HUES48 (cell line): ENCODE measurements around the gene C7.

Source experiments
- H3K27ac ChIP-seq: one replicate; pipeline ENCODE4 v1.7.0; 2013; ENCODE audit warnings: low read depth, low read length, inconsistent platforms
- H3K27me3 ChIP-seq: 2 replicates; pipeline ENCODE4 v1.6.1; 2013; ENCODE audit warnings: mild to moderate bottlenecking, low read length; ENCODE audit not compliant: control insufficient read depth, insufficient read depth
- H3K36me3 ChIP-seq: 2 replicates; pipeline ENCODE4 v1.6.1; 2013; ENCODE audit warnings: low read length; ENCODE audit not compliant: control insufficient read depth, insufficient read depth
- H3K4me1 ChIP-seq: 2 replicates; pipeline ENCODE4 v1.6.1; 2013; ENCODE audit warnings: mild to moderate bottlenecking, low read length; ENCODE audit not compliant: control insufficient read depth, insufficient read depth
- H3K4me3 ChIP-seq: 2 replicates; pipeline ENCODE4 v1.5.1; 2013; ENCODE audit warnings: mild to moderate bottlenecking, low read depth, low read length
- H3K9ac ChIP-seq: 2 replicates; pipeline ENCODE4 v1.6.1; 2013; ENCODE audit warnings: mild to moderate bottlenecking, low read depth, low read length, moderate library complexity
- H3K9me3 ChIP-seq: 2 replicates; pipeline ENCODE4 v1.6.1; 2013; ENCODE audit warnings: low read length; ENCODE audit not compliant: control insufficient read depth, insufficient read depth

Gene C7

GRCh38 chr5:40928886-40929448, 19.7 kb downstream of the C7 start:
- Histone ChIP-seq H3K4me3 (no peak overlapping the region), H3K27ac (no peak overlapping the region), H3K36me3 (no peaks in the 10 kb centered on the region), H3K9ac (no peak overlapping the region), H3K9me3 (peaks cover 26% of the 10 kb centered on the region), H3K27me3 (no peaks in the 10 kb centered on the region), H3K4me1 (peaks cover 25% of the 10 kb centered on the region)

GRCh38 chr5:40932766-40933165, 23.5 kb downstream of the C7 start:
- no peaks in the 10 kb centered on the region for H3K9me3 ChIP-seq

GRCh38 chr5:40937075-40937474, 27.8 kb downstream of the C7 start:
- H3K36me3 ChIP-seq, result no peaks in the 10 kb centered on the region
- no peaks in the 10 kb centered on the region for H3K9me3 ChIP-seq
- H3K4me3 ChIP-seq, result no peak overlapping the region
- H3K9ac ChIP-seq, result no peak overlapping the region
- no peak overlapping the region for H3K27ac ChIP-seq
- H3K4me1 ChIP-seq, result peaks cover 26% of the 10 kb centered on the region
- H3K27me3 ChIP-seq, result no peaks in the 10 kb centered on the region

More at GRCh38 chr5:40932766-40933165, 23.5 kb downstream of the C7 start:
- peaks cover 35% of the 10 kb centered on the region for H3K4me1 ChIP-seq
- H3K27me3 ChIP-seq, result no peaks in the 10 kb centered on the region
- H3K27ac ChIP-seq, result no peak overlapping the region
- 0 out of 2 replicates have a peak overlapping the region, but pooled peaks have one; percentile 0 for H3K4me3 ChIP-seq
- no peaks in the 10 kb centered on the region for H3K36me3 ChIP-seq
- no peak overlapping the region for H3K9ac ChIP-seq

GRCh38 chr5:40939753-40940152, 30.5 kb downstream of the C7 start:
- H3K4me3 ChIP-seq, result no peak overlapping the region
- H3K27me3 ChIP-seq, result no peaks in the 10 kb centered on the region
- no peaks in the 10 kb centered on the region for H3K36me3 ChIP-seq

GRCh38 chr5:40945111-40945510, 35.8 kb downstream of the C7 start:
- Histone ChIP-seq H3K27ac (no peak overlapping the region), H3K27me3 (no peaks in the 10 kb centered on the region), H3K9me3 (no peaks in the 10 kb centered on the region), H3K4me1 (no peaks in the 10 kb centered on the region), H3K4me3 (no peak overlapping the region), H3K36me3 (no peaks in the 10 kb centered on the region), H3K9ac (no peak overlapping the region)

More at GRCh38 chr5:40939753-40940152, 30.5 kb downstream of the C7 start:
- Histone ChIP-seq H3K9me3 (no peaks in the 10 kb centered on the region), H3K9ac (no peak overlapping the region), H3K4me1 (0 out of 2 replicates have a peak, but pooled peaks cover 2% of the 10 kb centered on the region), H3K27ac (no peak overlapping the region)

- peaks cover 10% of the 10 kb centered on the region for H3K9me3 ChIP-seq
- no peak overlapping the region for H3K9ac ChIP-seq
- no peak overlapping the region for H3K27ac ChIP-seq
- H3K27me3 ChIP-seq, result no peaks in the 10 kb centered on the region
- H3K36me3 ChIP-seq, result no peaks in the 10 kb centered on the region
- no peaks in the 10 kb centered on the region for H3K4me1 ChIP-seq
- no peak overlapping the region for H3K4me3 ChIP-seq
Observed at GRCh38 chr5:40955313-40955712, 46.0 kb downstream of the C7 start.

GRCh38 chr5:40957048-40957447, 47.8 kb downstream of the C7 start:
- Histone ChIP-seq H3K9ac (no peak overlapping the region), H3K9me3 (peaks cover 10% of the 10 kb centered on the region), H3K27me3 (no peaks in the 10 kb centered on the region), H3K4me1 (no peaks in the 10 kb centered on the region), H3K4me3 (no peak overlapping the region), H3K27ac (no peak overlapping the region), H3K36me3 (no peaks in the 10 kb centered on the region)

- Histone ChIP-seq H3K9ac (no peak overlapping the region), H3K9me3 (peaks cover 10% of the 10 kb centered on the region), H3K4me3 (no peak overlapping the region), H3K4me1 (no peaks in the 10 kb centered on the region), H3K27me3 (no peaks in the 10 kb centered on the region), H3K27ac (no peak overlapping the region), H3K36me3 (no peaks in the 10 kb centered on the region)
Observed at GRCh38 chr5:40958811-40959210, 49.5 kb downstream of the C7 start.

- Histone ChIP-seq H3K27me3 (no peaks in the 10 kb centered on the region), H3K27ac (no peak overlapping the region), H3K4me1 (no peaks in the 10 kb centered on the region), H3K4me3 (no peak overlapping the region), H3K9ac (no peak overlapping the region), H3K36me3 (no peaks in the 10 kb centered on the region), H3K9me3 (peaks cover 10% of the 10 kb centered on the region)
Observed at GRCh38 chr5:40960037-40960436, 50.7 kb downstream of the C7 start.

GRCh38 chr5:40962207-40962955, 53.1 kb downstream of the C7 start:
- Histone ChIP-seq H3K9me3 (peaks cover 10% of the 10 kb centered on the region), H3K9ac (no peak overlapping the region), H3K36me3 (no peaks in the 10 kb centered on the region), H3K4me3 (no peak overlapping the region), H3K4me1 (no peaks in the 10 kb centered on the region), H3K27ac (no peak overlapping the region), H3K27me3 (no peaks in the 10 kb centered on the region)

- Histone ChIP-seq H3K4me3 (no peak overlapping the region), H3K9ac (no peak overlapping the region), H3K9me3 (no peaks in the 10 kb centered on the region), H3K27me3 (no peaks in the 10 kb centered on the region), H3K27ac (no peak overlapping the region), H3K36me3 (no peaks in the 10 kb centered on the region), H3K4me1 (peaks cover 10% of the 10 kb centered on the region)
Observed at GRCh38 chr5:40972434-40972833, 63.1 kb downstream of the C7 start.
